Karpas-422 (cell line): Measurements from ENCODE around the gene NRXN2. TPM values are rescaled to one million over a fixed set of nuclear protein-coding genes. Genes with fewer than 3 reads are reported as not detected.

Source experiments
- DNase-seq: peaks from one replicate; pipeline ENCODE4 v3.0.0-alpha.2; 2015
- H2AFZ ChIP-seq: fragments of 200-600 bp; sonication (generic); 2 replicates; pipeline ENCODE4 v1.6.1; 2014; ENCODE audit warnings: antibody characterized with exemption, low read length, mixed read lengths
- H3K27ac ChIP-seq: fragments of 200-600 bp; sonication (generic); 2 replicates; pipeline ENCODE4 v1.5.1; 2014; ENCODE audit warnings: mild to moderate bottlenecking, low read length, moderate library complexity
- H3K27me3 ChIP-seq: fragments of 200-600 bp; sonication (generic); 2 replicates; pipeline ENCODE4 v1.6.1; 2014; ENCODE audit warnings: low read length, mixed read lengths
- H3K36me3 ChIP-seq: fragments of 200-600 bp; sonication (generic); 2 replicates; pipeline ENCODE4 v1.6.1; 2014; ENCODE audit warnings: low read length, mixed read lengths; ENCODE audit not compliant: insufficient read depth
- H3K4me1 ChIP-seq: fragments of 200-600 bp; sonication (generic); 2 replicates; pipeline ENCODE4 v1.6.1; 2014; ENCODE audit warnings: mild to moderate bottlenecking, low read length, mixed read lengths
- H3K4me2 ChIP-seq: fragments of 200-600 bp; sonication (generic); 2 replicates; pipeline ENCODE4 v1.6.1; 2014; ENCODE audit warnings: low read length, low read depth, mild to moderate bottlenecking; ENCODE audit not compliant: poor library complexity, severe bottlenecking
- H3K4me3 ChIP-seq: fragments of 200-600 bp; sonication (generic); 2 replicates; pipeline ENCODE4 v1.5.1; 2014; ENCODE audit warnings: mild to moderate bottlenecking, antibody characterized with exemption, low read length, mixed read lengths
- H3K79me2 ChIP-seq: fragments of 200-600 bp; sonication (generic); 2 replicates; pipeline ENCODE4 v1.6.1; 2014; ENCODE audit warnings: mild to moderate bottlenecking, low read length, mixed read lengths
- H3K9ac ChIP-seq: fragments of 200-600 bp; sonication (generic); 2 replicates; pipeline ENCODE4 v1.6.0; 2014; ENCODE audit warnings: low read length
- H3K9me2 ChIP-seq: fragments of 200-600 bp; sonication (generic), shearing (Covaris generic); replicated peaks from 2 replicates; pipeline ENCODE4 v1.6.0; 2014; ENCODE audit warnings: mild to moderate bottlenecking, low read length, moderate library complexity; ENCODE audit not compliant: insufficient read depth
- H3K9me3 ChIP-seq: fragments of 300-700, 200-600 bp; sonication (generic); 2 replicates; pipeline ENCODE4 v1.6.1; 2014; ENCODE audit warnings: low read length, mixed read lengths
- H4K20me1 ChIP-seq: fragments of 200-600 bp; sonication (generic); 2 replicates; pipeline ENCODE4 v1.6.1; 2014; ENCODE audit warnings: mild to moderate bottlenecking, antibody characterized with exemption, low read length, low read depth; ENCODE audit not compliant: insufficient read depth
- total RNA-seq: library from RNA; depleted of rRNA; stranded (reverse); fragments of >200 nt; shearing (Covaris generic); gene quantifications from 2 replicates; pipeline ENCODE4 v1.2.3, GENCODE V29; 2014; ENCODE audit warnings: low replicate concordance

NRXN2 gene
- total RNA-seq, 1 experiment from 2014 or later = not detected

DNA sequence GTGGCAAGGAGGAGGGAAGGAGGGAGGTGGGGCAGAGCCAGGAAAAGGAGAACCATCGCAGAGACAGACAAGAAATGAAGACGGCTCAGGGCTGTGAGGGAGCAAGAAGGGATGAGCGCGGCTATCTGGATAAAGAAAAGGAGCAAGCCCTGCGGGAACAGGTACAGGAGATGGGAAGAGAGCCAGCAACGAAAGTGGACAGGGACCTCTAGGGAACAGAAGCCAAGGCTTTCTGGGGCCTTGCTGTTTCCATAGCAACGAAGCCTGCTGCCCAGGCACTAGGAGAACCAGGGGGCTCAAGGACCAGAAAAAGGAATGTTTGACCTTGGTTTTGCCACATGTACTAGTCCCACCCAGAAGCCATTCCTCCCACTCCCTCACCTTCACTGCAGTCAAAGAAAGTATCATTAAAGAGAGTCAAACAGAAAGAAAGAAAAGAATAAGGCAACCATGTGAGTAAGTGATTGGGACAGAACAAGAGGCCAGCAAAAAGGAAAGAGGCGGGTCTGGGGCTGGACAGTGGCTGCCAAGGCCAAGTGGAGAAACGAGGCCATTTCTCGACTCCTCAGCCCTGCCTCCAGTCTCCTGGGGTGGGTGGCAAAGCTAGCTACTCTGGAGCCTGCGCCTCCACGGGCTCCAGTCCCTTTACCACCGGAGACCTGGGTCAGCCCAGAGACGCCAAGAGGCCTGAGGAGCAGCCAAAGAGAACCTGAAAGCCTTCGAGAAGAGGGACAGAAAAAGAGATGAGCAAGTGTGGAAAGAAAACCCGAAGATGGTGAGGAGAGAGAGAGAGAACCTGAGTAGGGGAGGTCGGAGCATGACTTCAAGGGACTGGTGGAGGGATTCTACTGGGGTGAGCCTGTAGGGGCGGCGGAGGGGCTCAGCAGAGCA is 35.1 kb downstream of the NRXN2 start:
- H3K9me2 ChIP-seq = no peaks in the 10 kb centered on the region
- H3K9me3 ChIP-seq = no peaks in the 10 kb centered on the region
- H4K20me1 ChIP-seq = no peaks in the 10 kb centered on the region; the same call in 1 of the 2 replicates
- H3K4me3 ChIP-seq = no peak overlapping the region; the same call in 1 of the 2 replicates
- H3K9ac ChIP-seq = no peak overlapping the region
- H3K27ac ChIP-seq = no peak overlapping the region
- DNase-seq = no peak
- peaks cover 13% of the 10 kb centered on the region for H3K4me1 ChIP-seq
- H3K36me3 ChIP-seq = no peaks in the 10 kb centered on the region
- no peaks in the 10 kb centered on the region for H3K79me2 ChIP-seq
- no peak overlapping the region for H2AFZ ChIP-seq
- no peak overlapping the region for H3K4me2 ChIP-seq
- no peaks in the 10 kb centered on the region for H3K27me3 ChIP-seq

DNA sequence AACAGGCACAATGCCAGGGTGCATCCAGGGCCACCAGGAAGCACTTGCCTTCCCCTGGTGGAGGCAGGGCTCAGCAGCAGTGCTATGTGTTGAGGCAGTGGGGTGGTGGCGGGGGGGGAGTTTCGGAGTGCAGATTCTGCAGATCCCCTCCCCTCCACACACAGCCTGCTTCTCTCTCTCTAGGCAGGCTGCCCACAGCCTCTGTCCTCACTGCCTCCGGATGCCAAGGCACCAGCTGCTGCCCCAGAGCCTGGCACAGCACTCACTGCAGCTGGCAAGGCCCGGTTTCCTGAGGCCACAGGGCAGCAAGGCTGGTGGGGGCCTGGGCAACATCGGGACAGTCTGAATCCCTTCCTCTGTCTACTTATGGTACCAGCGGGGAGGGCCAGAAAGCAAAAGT is 35.8 kb downstream of the NRXN2 start:
- no peak overlapping the region for H3K4me3 ChIP-seq
- no peaks in the 10 kb centered on the region; the same call in 1 of the 2 replicates for H4K20me1 ChIP-seq
- no peaks in the 10 kb centered on the region for H3K27me3 ChIP-seq
- H3K27ac ChIP-seq = no peak overlapping the region
- H3K79me2 ChIP-seq = no peaks in the 10 kb centered on the region
- H2AFZ ChIP-seq = no peak overlapping the region
- H3K4me1 ChIP-seq = peaks cover 13% of the 10 kb centered on the region
- H3K4me2 ChIP-seq = no peak overlapping the region
- no peaks in the 10 kb centered on the region for H3K9me3 ChIP-seq
- H3K36me3 ChIP-seq = no peaks in the 10 kb centered on the region
- no peaks in the 10 kb centered on the region for H3K9me2 ChIP-seq
- no peak overlapping the region for H3K9ac ChIP-seq
- no peak for DNase-seq

DNA sequence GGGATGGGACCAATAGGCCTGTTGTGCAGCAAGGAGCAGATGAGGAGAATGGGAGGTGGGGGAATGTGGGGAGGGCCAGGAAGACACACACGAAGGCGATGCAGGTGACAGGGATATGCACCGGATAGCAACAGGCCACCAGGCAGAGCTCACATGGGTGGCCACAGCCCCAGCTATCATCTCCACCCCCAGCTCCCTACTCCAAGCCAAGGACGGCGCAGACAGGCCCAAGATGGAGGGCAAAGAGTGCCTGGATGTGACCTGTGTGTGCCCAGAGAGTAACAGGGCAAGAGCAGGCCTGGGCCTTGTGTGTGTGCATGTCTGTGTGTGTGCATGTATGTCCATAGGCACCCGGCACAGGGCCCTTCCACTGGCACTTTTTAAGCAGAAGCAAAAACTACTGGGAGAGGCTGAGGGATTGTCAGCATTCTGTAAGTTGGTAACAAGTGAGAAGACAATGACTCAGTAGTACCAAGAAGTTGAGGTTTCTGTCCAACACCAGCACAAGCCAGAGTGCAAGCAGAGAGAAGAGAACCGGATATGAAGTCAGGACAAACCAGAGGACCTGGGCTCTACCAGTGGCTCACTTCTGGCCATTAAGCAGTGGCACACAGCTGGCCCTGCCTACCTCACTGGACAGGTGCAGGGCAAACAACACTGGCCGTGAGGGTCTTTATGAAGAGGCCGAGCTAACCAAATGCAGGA is 36.4 kb downstream of the NRXN2 start:
- Histone ChIP-seq H3K4me2 (no peak overlapping the region), H3K4me3 (no peak overlapping the region), H3K79me2 (no peaks in the 10 kb centered on the region), H3K27ac (no peak overlapping the region), H3K36me3 (no peaks in the 10 kb centered on the region), H3K4me1 (peaks cover 13% of the 10 kb centered on the region), H4K20me1 (no peaks in the 10 kb centered on the region; the same call in 1 of the 2 replicates), H3K9ac (no peak overlapping the region), H3K27me3 (no peaks in the 10 kb centered on the region), H2AFZ (no peak overlapping the region), H3K9me2 (no peaks in the 10 kb centered on the region), H3K9me3 (no peaks in the 10 kb centered on the region)
- no peak for DNase-seq

DNA sequence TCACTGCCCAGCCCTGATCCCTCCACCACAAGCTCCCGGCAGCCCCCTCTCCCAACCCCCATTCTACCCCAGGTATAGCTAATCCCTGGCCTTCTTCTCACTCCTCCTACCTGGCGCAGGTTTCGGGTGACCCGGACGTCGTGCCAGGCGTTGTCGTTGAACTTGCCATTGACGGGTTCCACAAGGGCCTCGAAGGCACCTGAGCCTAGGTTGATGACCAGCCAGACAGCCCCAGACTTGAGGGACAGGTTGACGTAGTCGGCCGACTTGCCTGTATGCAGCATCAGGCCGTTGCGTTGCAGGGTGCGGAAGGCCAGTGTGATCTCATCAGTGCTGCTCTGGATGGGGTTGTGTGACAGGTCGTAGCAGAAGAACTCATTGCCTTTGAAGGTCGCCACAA is 37.5 kb downstream of the NRXN2 start:
- no peaks in the 10 kb centered on the region for H3K79me2 ChIP-seq
- no peak overlapping the region for H3K4me2 ChIP-seq
- no peaks in the 10 kb centered on the region for H3K36me3 ChIP-seq
- H3K4me3 ChIP-seq = no peak overlapping the region
- no peaks in the 10 kb centered on the region for H4K20me1 ChIP-seq
- no peak overlapping the region for H3K9ac ChIP-seq
- H2AFZ ChIP-seq = no peak overlapping the region
- no peaks in the 10 kb centered on the region for H3K27me3 ChIP-seq
- no peak overlapping the region for H3K27ac ChIP-seq
- peaks cover 13% of the 10 kb centered on the region for H3K4me1 ChIP-seq
- no peak for DNase-seq
- no peaks in the 10 kb centered on the region for H3K9me2 ChIP-seq
- H3K9me3 ChIP-seq = no peaks in the 10 kb centered on the region

DNA sequence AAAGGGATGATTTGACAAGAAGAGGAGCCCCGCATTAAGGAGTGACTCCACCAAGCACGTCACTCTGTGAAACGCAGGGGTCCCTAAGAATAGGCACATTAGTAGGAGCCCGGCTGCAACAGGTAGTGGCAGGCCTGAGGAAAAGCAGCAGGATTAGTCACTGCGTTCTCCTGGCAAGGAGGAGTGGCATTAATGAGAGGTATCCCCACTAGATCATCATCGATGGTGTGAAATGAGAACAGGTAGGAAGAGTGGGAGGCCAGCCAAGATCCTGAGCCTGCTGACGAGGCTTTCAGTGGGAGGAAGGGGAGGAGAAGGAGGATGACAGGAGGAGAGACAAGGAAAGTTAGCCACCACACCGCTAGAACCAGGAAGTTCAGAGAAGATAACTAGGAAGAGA is 38.6 kb downstream of the NRXN2 start:
- Histone ChIP-seq H4K20me1 (no peaks in the 10 kb centered on the region), H3K9ac (no peak overlapping the region), H3K27me3 (no peaks in the 10 kb centered on the region), H3K36me3 (no peaks in the 10 kb centered on the region), H3K27ac (no peak overlapping the region), H3K4me1 (peaks cover 9% of the 10 kb centered on the region), H3K79me2 (no peaks in the 10 kb centered on the region), H3K4me3 (no peak overlapping the region), H2AFZ (no peak overlapping the region), H3K9me2 (no peaks in the 10 kb centered on the region), H3K9me3 (no peaks in the 10 kb centered on the region), H3K4me2 (no peak overlapping the region)
- DNase-seq = no peak

DNA sequence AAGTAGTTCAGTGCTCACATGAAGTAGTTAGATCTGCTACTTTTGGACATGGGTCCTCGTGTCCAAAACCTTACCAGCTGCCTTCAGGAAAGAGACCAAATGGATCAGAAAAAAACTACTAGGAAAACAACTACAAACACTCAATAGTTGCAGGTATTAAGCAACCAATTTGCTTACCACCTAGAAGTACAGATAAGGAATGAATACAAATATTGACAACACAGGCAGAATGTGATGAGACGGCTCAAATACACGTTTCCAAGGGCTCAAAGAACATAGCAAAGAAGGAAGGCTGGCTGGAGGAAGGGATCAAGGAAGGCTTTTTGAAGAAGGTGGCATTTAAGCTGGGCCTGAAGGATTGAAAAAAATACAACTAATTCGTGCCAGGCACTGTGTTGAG is 41.8 kb downstream of the NRXN2 start:
- no peak for DNase-seq

DNA sequence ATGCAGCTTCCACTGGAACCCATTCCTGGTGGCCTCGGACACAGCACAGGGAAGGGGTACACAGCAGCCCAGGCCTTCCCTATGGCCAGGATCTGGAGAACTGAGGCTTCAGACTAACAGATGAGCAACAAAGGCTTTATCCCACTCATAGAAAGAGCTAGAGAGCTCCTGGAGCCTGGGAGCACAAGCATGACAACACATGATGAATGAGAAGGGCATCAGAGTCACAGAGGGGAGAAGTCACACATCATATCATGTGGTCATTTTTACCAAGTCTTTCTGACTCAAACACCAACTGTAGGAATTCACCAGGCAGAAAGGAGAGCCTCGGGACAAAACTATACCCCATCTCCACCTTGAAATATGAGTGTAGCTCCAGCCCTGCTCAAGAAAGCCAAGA is 43.2 kb downstream of the NRXN2 start:
- Histone ChIP-seq H2AFZ (no peak overlapping the region), H3K79me2 (no peaks in the 10 kb centered on the region), H4K20me1 (no peaks in the 10 kb centered on the region), H3K9me3 (no peaks in the 10 kb centered on the region), H3K36me3 (no peaks in the 10 kb centered on the region), H3K4me3 (no peak overlapping the region), H3K27me3 (no peaks in the 10 kb centered on the region), H3K4me2 (no peak overlapping the region), H3K9ac (no peak overlapping the region), H3K9me2 (no peaks in the 10 kb centered on the region), H3K27ac (no peak overlapping the region), H3K4me1 (peaks cover 16% of the 10 kb centered on the region)
- DNase-seq = no peak

More for the DNA sequence above, 41.8 kb downstream of the NRXN2 start:
- H3K36me3 ChIP-seq = no peaks in the 10 kb centered on the region
- no peaks in the 10 kb centered on the region for H3K9me2 ChIP-seq
- H4K20me1 ChIP-seq = no peaks in the 10 kb centered on the region
- H3K27ac ChIP-seq = no peak overlapping the region
- H3K79me2 ChIP-seq = no peaks in the 10 kb centered on the region
- no peaks in the 10 kb centered on the region for H3K9me3 ChIP-seq
- peaks cover 2% of the 10 kb centered on the region for H3K4me1 ChIP-seq
- no peak overlapping the region for H2AFZ ChIP-seq
- H3K27me3 ChIP-seq = no peaks in the 10 kb centered on the region
- no peak overlapping the region for H3K9ac ChIP-seq
- H3K4me2 ChIP-seq = no peak overlapping the region
- no peak overlapping the region for H3K4me3 ChIP-seq

DNA sequence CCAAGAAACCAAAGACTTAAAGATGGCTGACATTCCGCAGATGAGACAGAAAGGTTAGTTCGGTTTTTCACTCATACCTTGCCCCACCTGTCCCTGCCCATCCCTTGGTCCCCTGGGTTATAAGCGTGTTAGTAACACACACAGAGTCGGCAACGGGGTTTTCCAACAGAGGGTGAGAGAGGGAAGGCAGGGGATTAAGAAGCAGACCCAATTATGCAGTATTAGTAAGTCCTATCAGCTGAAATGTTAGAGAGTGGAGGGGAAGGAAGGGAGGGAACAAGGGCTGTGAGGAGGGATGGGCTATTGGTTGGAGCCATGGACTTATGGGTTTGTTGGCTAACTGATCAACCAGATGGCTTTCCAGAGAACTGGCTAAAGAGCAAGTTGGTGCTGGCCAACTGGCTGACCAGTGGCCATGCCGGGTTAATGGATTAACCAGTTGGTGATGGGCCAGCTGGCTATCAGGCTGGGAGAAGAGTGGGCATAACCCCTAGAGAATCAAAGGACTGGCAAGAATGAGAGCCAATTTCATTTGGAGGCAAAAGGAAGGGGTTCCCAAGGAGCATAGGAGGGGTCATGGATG is 45.5 kb downstream of the NRXN2 start:
- Histone ChIP-seq H3K27me3 (no peaks in the 10 kb centered on the region), H3K9me2 (no peaks in the 10 kb centered on the region), H3K79me2 (no peaks in the 10 kb centered on the region), H3K9me3 (no peaks in the 10 kb centered on the region), H3K4me1 (peaks cover 31% of the 10 kb centered on the region), H3K27ac (no peak overlapping the region), H3K36me3 (no peaks in the 10 kb centered on the region), H4K20me1 (no peaks in the 10 kb centered on the region), H3K9ac (no peak overlapping the region), H2AFZ (no peak overlapping the region), H3K4me3 (no peak overlapping the region), H3K4me2 (no peak overlapping the region)
- DNase-seq = no peak
